OCI-LY7 (cell line): Measurements from ENCODE around the gene TAS2R38. TPM values are rescaled to one million over a fixed set of nuclear protein-coding genes. Genes with fewer than 3 reads are reported as not detected.

ENCODE experiments used
- BruUV-seq: library from RNA; stranded (reverse); fragments of 400-500 nt; replicated peaks from 2 replicates; lab custom pipeline; 2021; lab: Mats Ljungman, UMichigan
- CTCF ChIA-PET: fragments of 300-600 bp; sonication (Branson Sonifier 250); formaldehyde crosslinking; loops from one replicate; lab custom pipeline; 2022; ENCODE audit warnings: antibody characterized with exemption; ENCODE audit not compliant: unreplicated experiment; lab: Charles Lee
- POLR2A ChIA-PET: fragments of 300-600 bp; sonication (Branson Sonifier 250); formaldehyde crosslinking; loops from one replicate; lab custom pipeline; 2022; ENCODE audit warnings: antibody characterized with exemption; lab: Charles Lee
- DNase-seq: peaks from one replicate; pipeline ENCODE4 v3.0.0-alpha.2; 2015; ENCODE audit warnings: low spot score
- H2AFZ ChIP-seq: fragments of 200-600 bp; sonication (generic), shearing (Covaris generic); 2 replicates; pipeline ENCODE4 v1.6.1; 2014; ENCODE audit warnings: mild to moderate bottlenecking, antibody characterized with exemption, low read length, moderate library complexity
- H3K27ac ChIP-seq: fragments of 200-600 bp; sonication (generic); 2 replicates; pipeline ENCODE4 v1.5.1; 2014; ENCODE audit warnings: mixed run types, low read depth, mild to moderate bottlenecking, moderate library complexity, low read length, inconsistent platforms; ENCODE audit not compliant: poor library complexity, severe bottlenecking
- H3K36me3 ChIP-seq: fragments of 200-600 bp; sonication (generic); 2 replicates; pipeline ENCODE4 v1.6.1; 2014; ENCODE audit warnings: mild to moderate bottlenecking, antibody characterized with exemption, low read length, moderate library complexity, mixed read lengths; ENCODE audit not compliant: insufficient read depth
- H3K4me1 ChIP-seq: fragments of 200-600 bp; sonication (generic); 2 replicates; pipeline ENCODE4 v1.5.1; 2014; ENCODE audit warnings: mild to moderate bottlenecking, low read length; ENCODE audit not compliant: insufficient read depth, poor library complexity, severe bottlenecking
- H3K4me2 ChIP-seq: fragments of 200-600 bp; sonication (generic); 2 replicates; pipeline ENCODE4 v1.6.1; 2014; ENCODE audit warnings: mild to moderate bottlenecking, low read length
- H3K4me3 ChIP-seq: fragments of 200-600 bp; sonication (generic); 2 replicates; pipeline ENCODE4 v1.5.1; 2014; ENCODE audit warnings: mild to moderate bottlenecking, low read depth, low read length; ENCODE audit not compliant: poor library complexity, severe bottlenecking
- H3K79me2 ChIP-seq: fragments of 200-600 bp; sonication (generic); 2 replicates; pipeline ENCODE4 v1.6.1; 2016; ENCODE audit warnings: low read depth, mild to moderate bottlenecking, low read length, moderate library complexity, mixed read lengths; ENCODE audit not compliant: insufficient read depth
- H3K9me2 ChIP-seq: fragments of 200-600 bp; sonication (generic); 2 replicates; pipeline ENCODE4 v1.6.1; 2016; ENCODE audit warnings: mild to moderate bottlenecking, low read length, mixed read lengths; ENCODE audit not compliant: insufficient read depth
- H3K9me3 ChIP-seq: fragments of 200-600 bp; sonication (generic); 2 replicates; pipeline ENCODE4 v1.6.1; 2014; ENCODE audit warnings: mild to moderate bottlenecking, mixed run types, low read length, mixed read lengths
- H4K20me1 ChIP-seq: fragments of 200-600 bp; sonication (generic); 2 replicates; pipeline ENCODE4 v1.6.1; 2014; ENCODE audit warnings: mild to moderate bottlenecking, antibody characterized with exemption, low read length, moderate library complexity, mixed read lengths; ENCODE audit not compliant: insufficient read depth
- CTCF ChIP-seq: fragments of 200-600 bp; sonication (generic); conservative IDR thresholded peaks from 2 replicates; pipeline ENCODE4 v1.5.1; 2014; ENCODE audit warnings: mild to moderate bottlenecking, antibody characterized with exemption, low read length, moderate library complexity, mixed read lengths
- EZH2phosphoT487 ChIP-seq: fragments of 200-600 bp; sonication (generic); IDR thresholded peaks from 2 replicates; pipeline ENCODE4 v1.6.1; 2018; ENCODE audit warnings: low read depth, borderline replicate concordance, mild to moderate bottlenecking, mixed run types, antibody characterized with exemption, low read length, moderate library complexity, mixed read lengths
- intact Hi-C: fragments of 100-400 bp; cut with micrococcal nuclease; formaldehyde crosslinking; loops from one replicate; pipeline ENCODE4 v1.10.0; 2022; ENCODE audit not compliant: unreplicated experiment
- total RNA-seq, 2 experiments: library from RNA; depleted of rRNA in 1 of 2; stranded (reverse); fragments of >200 nt in 1 of 2; shearing (Covaris generic) in 1 of 2; gene quantifications; 2 replicates each; pipeline ENCODE4 v1.2.3, GENCODE V29; 2014 to 2022

Gene TAS2R38
- total RNA-seq, 2 experiments from 2014 or later: not detected

- BruUV-seq: no TSS peak
These were observed 27.7 kb upstream of the TAS2R38 start for GRCh38 chr7:142001163-142001874.

GRCh38 chr7:142000244-142000643 is 26.7 kb upstream of the TAS2R38 start:
- no peak for TF ChIP-seq CTCF
- no peak for TF ChIP-seq EZH2phosphoT487
- Histone ChIP-seq H4K20me1 (no peaks in the 10 kb centered on the region), H2AFZ (no peak overlapping the region), H3K9me3 (no peaks in the 10 kb centered on the region), H3K4me2 (no peak overlapping the region), H3K36me3 (no peaks in the 10 kb centered on the region), H3K79me2 (no peaks in the 10 kb centered on the region), H3K27ac (no peak overlapping the region), H3K9me2 (no peaks in the 10 kb centered on the region), H3K4me1 (no peaks in the 10 kb centered on the region), H3K4me3 (no peak overlapping the region)
- no TSS peak for BruUV-seq
- POLR2A ChIA-PET: no interaction called here
- intact Hi-C loops: no loop called here
- DNase-seq: no peak
- CTCF ChIA-PET: no interaction called here

More at GRCh38 chr7:142001163-142001874, 27.7 kb upstream of the TAS2R38 start:
- H2AFZ ChIP-seq: no peak overlapping the region
- no peaks in the 10 kb centered on the region for H3K4me1 ChIP-seq
- POLR2A ChIA-PET: no interaction called here
- no peaks in the 10 kb centered on the region for H3K79me2 ChIP-seq
- H3K27ac ChIP-seq: no peak overlapping the region
- CTCF ChIA-PET: no interaction called here
- no peaks in the 10 kb centered on the region for H4K20me1 ChIP-seq
- no peak overlapping the region for H3K4me3 ChIP-seq
- H3K9me3 ChIP-seq: no peaks in the 10 kb centered on the region
- TF ChIP-seq EZH2phosphoT487 (no peak), CTCF (no peak)
- no peak overlapping the region for H3K4me2 ChIP-seq
- no peak for DNase-seq
- intact Hi-C loops: no loop called here
- no peaks in the 10 kb centered on the region for H3K36me3 ChIP-seq
- no peaks in the 10 kb centered on the region for H3K9me2 ChIP-seq

- no peak for DNase-seq
- Histone ChIP-seq H3K4me2 (no peak overlapping the region), H3K79me2 (no peaks in the 10 kb centered on the region), H3K4me1 (no peaks in the 10 kb centered on the region), H2AFZ (no peak overlapping the region), H4K20me1 (no peaks in the 10 kb centered on the region), H3K27ac (no peak overlapping the region), H3K9me2 (no peaks in the 10 kb centered on the region), H3K4me3 (no peak overlapping the region), H3K9me3 (no peaks in the 10 kb centered on the region), H3K36me3 (no peaks in the 10 kb centered on the region)
- POLR2A ChIA-PET: no interaction called here
- CTCF ChIA-PET: no interaction called here
- no peak for TF ChIP-seq EZH2phosphoT487
- no peak for TF ChIP-seq CTCF
- intact Hi-C loops: no loop called here
- no TSS peak for BruUV-seq
These were observed 25.6 kb upstream of the TAS2R38 start for GRCh38 chr7:141999058-141999623.
